Measurements from ENCODE around the gene IQGAP1.

GRCh38 chr15:90441027-90441426 lies 53.0 kb downstream of the IQGAP1 start:
- TF ChIP-seq ZNF644 (tag; IDR thresholded peaks at IDR 0.05; ENCODE audit: low read depth), result no peak
- TF ChIP-seq, protein P1, sequence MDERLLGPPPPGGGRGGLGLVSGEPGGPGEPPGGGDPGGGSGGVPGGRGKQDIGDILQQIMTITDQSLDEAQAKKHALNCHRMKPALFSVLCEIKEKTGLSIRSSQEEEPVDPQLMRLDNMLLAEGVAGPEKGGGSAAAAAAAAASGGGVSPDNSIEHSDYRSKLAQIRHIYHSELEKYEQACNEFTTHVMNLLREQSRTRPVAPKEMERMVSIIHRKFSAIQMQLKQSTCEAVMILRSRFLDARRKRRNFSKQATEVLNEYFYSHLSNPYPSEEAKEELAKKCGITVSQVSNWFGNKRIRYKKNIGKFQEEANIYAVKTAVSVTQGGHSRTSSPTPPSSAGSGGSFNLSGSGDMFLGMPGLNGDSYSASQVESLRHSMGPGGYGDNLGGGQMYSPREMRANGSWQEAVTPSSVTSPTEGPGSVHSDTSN (CRISPR knock-in tag; IDR thresholded peaks at IDR 0.05; ENCODE audit: low read depth), result no peak
- TF ChIP-seq, protein P1 (tag; conservative IDR thresholded peaks at IDR 0.05; ENCODE audit: low read depth), result no peak
- no peak for TF ChIP-seq RAD21 (CRISPR knock-in tag; conservative IDR thresholded peaks at IDR 0.05 in 1 of 2, IDR thresholded peaks at IDR 0.05 in 1 of 2)
- TF ChIP-seq ZNF311 (CRISPR knock-in tag; IDR thresholded peaks at IDR 0.05), result no peak
- TF ChIP-seq HIVEP1 (CRISPR knock-in tag; IDR thresholded peaks at IDR 0.05), result no peak
- no peak for TF ChIP-seq NR2C2 (CRISPR knock-in tag; IDR thresholded peaks at IDR 0.05)
- TF ChIP-seq NR2C2 (tag; IDR thresholded peaks at IDR 0.05), result no peak
- TF ChIP-seq USF2 (CRISPR knock-in tag; IDR thresholded peaks at IDR 0.05), result no peak
- no peak for TF ChIP-seq RNF2 (IDR thresholded peaks at IDR 0.05)
- TF ChIP-seq ZNF354B (CRISPR knock-in tag; IDR thresholded peaks at IDR 0.05), result no peak
